ENCODE data around the gene PFN4. TPM values are rescaled to one million over a fixed set of nuclear protein-coding genes. Genes with fewer than 3 reads are reported as not detected.

PFN4 gene
- total and polyA plus RNA-seq, 9 of the 15 experiments (the other 6 are each of a cell fraction or from before 2014, with no cell fraction given) = 0.07 to 0.54 (median 0.31) TPM; not detected in 2

- TF ChIP-seq CUX1 (CRISPR knock-in tag; IDR thresholded peaks at IDR 0.05) = no peak
- TF ChIP-seq EP400 (IDR thresholded peaks at IDR 0.05) = no peak
- TF ChIP-seq DNMT1 (IDR thresholded peaks at IDR 0.05) = no peak
- TF ChIP-seq PRDM10 (IDR thresholded peaks at IDR 0.05; ENCODE audit: partially characterized antibody) = no peak
- TF ChIP-seq TBL1XR1 (IDR thresholded peaks at IDR 0.05; ENCODE audit: low read length in 2 of 2) = no peak
- TF ChIP-seq MAFG (tag; conservative IDR thresholded peaks at IDR 0.05) = peak; percentile 85
- TF ChIP-seq PHTF2 (CRISPR knock-in tag; IDR thresholded peaks at IDR 0.05) = no peak
- no peak for TF ChIP-seq ZNF592 (IDR thresholded peaks at IDR 0.05)
- TF ChIP-seq ZNF76 (CRISPR knock-in tag; IDR thresholded peaks at IDR 0.05; ENCODE audit: borderline replicate concordance) = no peak
- TF ChIP-seq YBX1 (IDR thresholded peaks at IDR 0.05) = no peak
- TF ChIP-seq ZNF766 (CRISPR knock-in tag; conservative IDR thresholded peaks at IDR 0.05) = no peak
- no peak for TF ChIP-seq RAD21 (CRISPR knock-in tag; conservative IDR thresholded peaks at IDR 0.05 in 1 of 2, IDR thresholded peaks at IDR 0.05 in 1 of 2)
- TF ChIP-seq ZBTB5 (IDR thresholded peaks at IDR 0.05) = no peak
Observed at GRCh38 chr2:24111407-24111901, 11.7 kb downstream of the PFN4 start (continued).
